Nephron (organoid): ENCODE results near the gene GNAZ.

Experiments
- H3K27ac Mint-ChIP-seq, 3 experiments: 2 replicates each; pipeline ENCODE4 v1.8.0; 2020; ENCODE audit warnings: mixed read lengths in 3 of 3, mild to moderate bottlenecking in 2 of 3, moderate library complexity in 1 of 3
- H3K27me3 Mint-ChIP-seq: 2 replicates; pipeline ENCODE4 v1.8.0; 2021; ENCODE audit warnings: low read depth, mild to moderate bottlenecking, moderate library complexity, mixed read lengths
- H3K36me3 Mint-ChIP-seq: 2 replicates; pipeline ENCODE4 v1.8.0; 2020; ENCODE audit warnings: low read depth, mixed read lengths
- H3K4me1 Mint-ChIP-seq: 2 replicates; pipeline ENCODE4 v1.8.0; 2020; ENCODE audit warnings: mixed read lengths
- H3K4me3 Mint-ChIP-seq, 3 experiments: 2 replicates each; pipeline ENCODE4 v1.8.0; 2020; ENCODE audit warnings: mild to moderate bottlenecking in 3 of 3, mixed read lengths in 3 of 3, moderate library complexity in 2 of 3
- H3K9me3 Mint-ChIP-seq: 2 replicates; pipeline ENCODE4 v1.8.0; 2020; ENCODE audit warnings: mixed read lengths
- TF ChIP-seq, protein P1 (sequence below), 3 experiments: fragments of 200-600 bp; sonication (generic); IDR thresholded peaks; one replicate each; pipeline ENCODE4 v1.5.0; 2021; ENCODE audit warnings: antibody characterized with exemption in 3 of 3; ENCODE audit not compliant: unreplicated experiment in 3 of 3

The GNAZ gene

GRCh38 chr22:23058063-23058462 is 12.3 kb upstream of the GNAZ start:
- peaks cover 13% of the 10 kb centered on the region for H3K27me3 Mint-ChIP-seq
- no peaks in the 10 kb centered on the region for H3K4me1 Mint-ChIP-seq
- H3K4me3 Mint-ChIP-seq: no peak overlapping the region
- no peaks in the 10 kb centered on the region for H3K36me3 Mint-ChIP-seq
- TF ChIP-seq, protein P1, sequence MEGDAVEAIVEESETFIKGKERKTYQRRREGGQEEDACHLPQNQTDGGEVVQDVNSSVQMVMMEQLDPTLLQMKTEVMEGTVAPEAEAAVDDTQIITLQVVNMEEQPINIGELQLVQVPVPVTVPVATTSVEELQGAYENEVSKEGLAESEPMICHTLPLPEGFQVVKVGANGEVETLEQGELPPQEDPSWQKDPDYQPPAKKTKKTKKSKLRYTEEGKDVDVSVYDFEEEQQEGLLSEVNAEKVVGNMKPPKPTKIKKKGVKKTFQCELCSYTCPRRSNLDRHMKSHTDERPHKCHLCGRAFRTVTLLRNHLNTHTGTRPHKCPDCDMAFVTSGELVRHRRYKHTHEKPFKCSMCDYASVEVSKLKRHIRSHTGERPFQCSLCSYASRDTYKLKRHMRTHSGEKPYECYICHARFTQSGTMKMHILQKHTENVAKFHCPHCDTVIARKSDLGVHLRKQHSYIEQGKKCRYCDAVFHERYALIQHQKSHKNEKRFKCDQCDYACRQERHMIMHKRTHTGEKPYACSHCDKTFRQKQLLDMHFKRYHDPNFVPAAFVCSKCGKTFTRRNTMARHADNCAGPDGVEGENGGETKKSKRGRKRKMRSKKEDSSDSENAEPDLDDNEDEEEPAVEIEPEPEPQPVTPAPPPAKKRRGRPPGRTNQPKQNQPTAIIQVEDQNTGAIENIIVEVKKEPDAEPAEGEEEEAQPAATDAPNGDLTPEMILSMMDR (IDR thresholded peaks at IDR 0.05; ENCODE audit: unreplicated experiment in 3 of 3): no peak
- peaks cover 18% of the 10 kb centered on the region for H3K9me3 Mint-ChIP-seq
- H3K27ac Mint-ChIP-seq: no peak overlapping the region

DNA sequence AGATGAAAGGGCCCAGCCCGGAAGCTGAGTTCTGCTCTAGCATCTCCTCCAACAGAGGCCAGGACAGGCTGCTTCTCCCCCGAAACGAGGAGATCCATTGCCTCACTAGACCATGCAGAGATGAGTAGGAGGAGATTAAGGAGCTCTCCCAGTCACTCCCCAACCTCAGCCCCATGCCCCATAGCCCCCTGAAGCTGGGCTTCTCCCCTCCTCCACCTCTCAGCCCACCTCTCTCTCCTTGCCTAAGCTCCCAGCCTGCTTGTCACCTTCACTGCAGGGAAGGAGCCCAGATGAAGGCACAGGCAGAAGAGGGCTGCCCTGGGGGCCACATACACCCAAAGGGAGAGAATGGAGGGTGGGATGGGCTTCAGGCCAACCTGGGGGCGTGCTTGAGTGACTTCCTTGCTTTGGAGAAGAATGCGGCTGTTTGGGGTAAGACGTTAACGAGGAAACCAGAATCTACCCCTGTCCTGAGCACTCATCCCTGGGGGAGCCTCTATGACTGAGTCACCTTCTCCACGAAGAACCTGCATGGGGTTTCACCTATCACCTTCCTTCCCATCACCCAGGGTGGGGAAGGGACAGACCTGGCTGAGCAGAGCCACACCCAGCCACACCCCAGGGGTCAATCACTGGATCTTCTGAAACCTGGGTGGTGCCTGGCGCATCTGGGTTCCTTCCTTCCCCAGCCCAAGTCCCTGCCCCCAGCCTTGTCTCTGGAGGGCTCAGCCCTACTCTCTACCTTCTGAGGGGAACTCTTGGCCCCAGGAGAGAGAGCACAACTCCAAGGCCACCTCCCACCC is 11.6 kb upstream of the GNAZ start:
- no peaks in the 10 kb centered on the region for H3K36me3 Mint-ChIP-seq
- H3K27ac Mint-ChIP-seq: no peak overlapping the region
- peaks cover 16% of the 10 kb centered on the region for H3K9me3 Mint-ChIP-seq
- TF ChIP-seq, protein P1 (IDR thresholded peaks at IDR 0.05; ENCODE audit: unreplicated experiment in 3 of 3): no peak
- peaks cover 13% of the 10 kb centered on the region for H3K27me3 Mint-ChIP-seq
- H3K4me3 Mint-ChIP-seq: no peak overlapping the region
- no peaks in the 10 kb centered on the region for H3K4me1 Mint-ChIP-seq

DNA sequence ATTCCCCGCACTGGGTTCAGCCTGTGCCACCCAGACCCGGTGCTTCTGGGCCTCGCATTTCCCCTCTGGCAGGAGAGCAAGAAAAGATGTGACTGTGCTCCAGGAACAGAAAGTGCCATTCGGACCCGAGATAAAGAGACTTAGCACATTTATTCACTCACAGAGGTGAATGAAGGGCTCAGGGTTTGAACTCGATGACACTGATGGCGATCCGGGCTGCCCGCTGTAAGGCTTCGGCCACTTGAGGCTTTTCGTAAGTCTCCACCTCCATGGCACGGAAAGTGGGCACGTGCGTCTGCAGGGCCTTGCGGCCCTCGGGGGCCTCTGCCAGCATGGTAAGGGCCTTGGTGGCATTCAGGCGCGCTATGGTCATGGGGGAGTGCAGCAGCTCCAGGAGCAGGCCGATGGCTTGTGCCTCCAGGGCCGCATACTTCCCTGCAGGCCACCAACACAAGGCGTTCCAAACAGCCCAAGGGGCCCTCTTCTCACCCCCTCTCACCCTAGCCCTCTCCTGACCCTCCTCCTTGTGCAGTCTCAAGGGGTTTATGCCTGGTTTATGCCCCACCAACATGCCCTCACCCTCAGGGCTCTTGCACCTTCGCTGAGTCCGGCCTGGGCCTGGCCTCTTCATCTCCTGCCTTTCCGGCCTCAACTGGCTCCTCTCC is 10.9 kb upstream of the GNAZ start:
- TF ChIP-seq, protein P1 (IDR thresholded peaks at IDR 0.05; ENCODE audit: unreplicated experiment in 3 of 3): no peak
- Mint-ChIP-seq H3K27me3 (peaks cover 15% of the 10 kb centered on the region), H3K9me3 (peaks cover 14% of the 10 kb centered on the region), H3K27ac (no peak overlapping the region), H3K4me3 (no peak overlapping the region), H3K4me1 (no peaks in the 10 kb centered on the region), H3K36me3 (no peaks in the 10 kb centered on the region)

GRCh38 chr22:23060612-23061400 is 9.5 kb upstream of the GNAZ start:
- peaks cover 18% of the 10 kb centered on the region for H3K27me3 Mint-ChIP-seq
- peaks cover 10% of the 10 kb centered on the region for H3K9me3 Mint-ChIP-seq
- TF ChIP-seq, protein P1 (IDR thresholded peaks at IDR 0.05; ENCODE audit: unreplicated experiment in 3 of 3): no peak
- no peak overlapping the region for H3K4me3 Mint-ChIP-seq
- H3K27ac Mint-ChIP-seq: no peak overlapping the region
- H3K36me3 Mint-ChIP-seq: no peaks in the 10 kb centered on the region
- no peaks in the 10 kb centered on the region for H3K4me1 Mint-ChIP-seq

- no peaks in the 10 kb centered on the region for H3K4me1 Mint-ChIP-seq
- H3K27ac Mint-ChIP-seq: no peak overlapping the region
- H3K9me3 Mint-ChIP-seq: peaks cover 4% of the 10 kb centered on the region
- no peaks in the 10 kb centered on the region for H3K36me3 Mint-ChIP-seq
- H3K27me3 Mint-ChIP-seq: peaks cover 24% of the 10 kb centered on the region
- no peak overlapping the region for H3K4me3 Mint-ChIP-seq
- TF ChIP-seq, protein P1 (IDR thresholded peaks at IDR 0.05; ENCODE audit: unreplicated experiment in 3 of 3): no peak
These were observed 8.6 kb upstream of the GNAZ start for GRCh38 chr22:23061471-23062280.
